GM15510 (cell line): ENCODE data around the gene ADAM10.

Experiments
- POLR2A ChIP-seq: IDR thresholded peaks from 3 replicates; pipeline ENCODE4 v1.6.1; 2011; ENCODE audit warnings: borderline replicate concordance; ENCODE audit not compliant: insufficient read length; ENCODE audit errors: extremely low read depth

ADAM10 gene

DNA sequence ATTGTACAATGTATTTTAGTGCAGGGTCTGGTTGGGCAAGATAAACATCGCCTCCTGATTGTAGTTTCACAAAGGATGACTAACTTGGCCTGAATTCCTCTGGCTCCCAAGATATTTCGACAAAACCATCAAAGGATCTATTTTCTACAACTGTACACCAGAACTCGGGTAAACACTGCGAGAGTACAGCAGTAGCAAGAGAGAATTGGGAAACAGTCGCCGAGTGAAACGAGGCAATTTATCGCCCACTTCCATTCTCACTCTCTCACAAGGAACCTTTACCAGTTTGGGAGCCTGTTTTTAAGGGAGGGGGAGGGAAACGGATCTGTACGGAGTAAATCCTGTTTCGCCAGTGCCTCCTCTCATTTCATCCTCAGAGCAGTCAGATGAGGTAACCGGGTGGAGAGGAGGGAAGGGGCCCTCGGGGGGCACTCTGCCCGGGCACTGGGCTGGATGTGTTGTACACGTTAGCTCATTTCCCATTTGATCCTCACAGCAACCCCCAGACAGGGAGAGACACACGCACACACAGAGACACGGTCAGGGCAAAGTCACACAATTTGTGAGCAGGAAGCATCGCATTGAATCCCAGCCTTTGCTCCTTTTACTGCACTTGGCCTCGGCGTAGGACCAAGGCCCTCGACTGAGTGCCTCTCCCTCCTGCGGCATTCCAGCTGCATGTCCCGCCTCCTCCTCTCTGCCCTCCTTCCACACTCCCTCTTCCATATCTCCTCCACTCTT is 197.6 kb downstream of the ADAM10 start:
- no peak for TF ChIP-seq POLR2A

DNA sequence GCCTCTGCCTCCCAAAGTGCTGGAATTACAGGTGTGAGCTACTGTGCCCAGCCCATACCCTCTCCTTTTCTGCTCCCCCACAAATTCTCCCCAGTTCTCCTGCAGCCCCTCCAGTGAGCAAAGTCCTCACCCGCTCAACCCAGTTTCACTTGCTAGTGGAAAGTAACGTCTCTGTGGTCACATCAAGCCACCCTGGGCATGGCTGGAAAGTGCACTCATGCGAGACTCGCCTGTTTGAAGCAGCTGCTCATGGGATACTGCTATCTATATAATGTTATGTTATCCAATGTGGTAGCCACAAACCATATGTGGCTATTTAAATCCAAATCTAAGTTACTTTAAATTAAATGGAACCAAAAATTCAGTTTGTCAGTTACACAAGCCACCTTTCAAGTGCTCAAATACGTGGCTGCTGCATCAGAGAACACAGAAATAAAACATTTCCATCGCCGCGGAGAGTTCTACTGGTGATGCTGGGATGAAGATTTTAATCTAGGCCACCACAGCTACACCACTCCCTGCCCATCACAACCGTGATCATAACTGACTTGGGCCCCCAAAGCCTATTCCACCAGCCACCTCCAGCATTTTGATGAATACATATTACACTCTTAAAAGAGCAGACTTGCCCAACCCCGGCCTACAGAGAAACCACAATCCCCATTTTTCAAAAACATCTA is 198.3 kb downstream of the ADAM10 start:
- TF ChIP-seq POLR2A = no peak

DNA sequence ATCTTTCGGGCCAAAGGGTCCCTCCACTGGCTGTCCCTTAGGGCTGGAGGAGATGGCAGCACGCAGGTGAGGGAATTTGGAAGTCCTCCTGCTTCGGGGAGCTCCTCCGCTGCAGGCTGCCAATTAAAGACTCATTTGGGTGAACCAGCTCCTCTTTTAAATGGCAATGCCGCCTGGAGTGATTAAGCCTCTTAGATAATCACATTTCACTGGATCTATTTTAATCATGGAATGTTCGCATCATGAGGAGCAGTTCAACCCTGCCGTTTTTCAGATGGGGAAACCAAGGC is 199.8 kb downstream of the ADAM10 start:
- TF ChIP-seq POLR2A = no peak

DNA sequence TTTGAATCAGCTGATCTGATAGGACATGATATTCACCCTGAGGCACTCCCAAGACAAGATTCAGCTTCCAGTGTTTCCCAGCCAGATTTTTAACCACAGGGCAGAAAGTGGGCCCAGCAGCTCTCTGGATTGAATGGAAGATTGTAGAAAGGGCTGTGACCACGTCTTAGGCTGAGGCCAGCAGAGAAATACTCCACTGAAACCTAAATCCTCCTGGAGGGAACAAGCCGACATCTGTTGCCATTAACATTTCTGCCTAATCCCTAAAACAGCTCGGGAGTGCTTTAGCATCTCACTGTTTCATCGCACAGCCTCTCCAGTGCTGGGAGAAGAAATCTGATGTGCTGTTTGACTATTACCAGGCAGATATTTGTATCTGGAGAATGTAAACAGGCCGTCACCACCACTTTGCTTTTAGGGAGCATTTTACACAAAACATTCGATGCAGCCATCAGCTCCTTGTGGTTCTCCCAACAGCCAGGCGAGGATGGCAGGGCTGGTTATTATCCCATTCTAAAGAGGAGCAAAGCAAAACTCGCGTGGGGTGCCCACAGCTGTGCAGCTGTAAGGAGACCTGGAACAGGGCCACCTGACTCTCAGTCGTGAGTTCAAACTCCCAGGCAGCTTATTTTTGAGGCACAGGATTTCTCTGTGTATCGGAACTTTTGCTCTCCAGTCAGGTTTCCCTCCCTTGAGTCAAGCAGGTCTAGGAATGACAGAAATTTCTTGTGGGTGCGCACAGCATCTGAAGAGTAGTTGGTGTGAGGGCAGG is 200.3 kb downstream of the ADAM10 start:
- TF ChIP-seq POLR2A = no peak

DNA sequence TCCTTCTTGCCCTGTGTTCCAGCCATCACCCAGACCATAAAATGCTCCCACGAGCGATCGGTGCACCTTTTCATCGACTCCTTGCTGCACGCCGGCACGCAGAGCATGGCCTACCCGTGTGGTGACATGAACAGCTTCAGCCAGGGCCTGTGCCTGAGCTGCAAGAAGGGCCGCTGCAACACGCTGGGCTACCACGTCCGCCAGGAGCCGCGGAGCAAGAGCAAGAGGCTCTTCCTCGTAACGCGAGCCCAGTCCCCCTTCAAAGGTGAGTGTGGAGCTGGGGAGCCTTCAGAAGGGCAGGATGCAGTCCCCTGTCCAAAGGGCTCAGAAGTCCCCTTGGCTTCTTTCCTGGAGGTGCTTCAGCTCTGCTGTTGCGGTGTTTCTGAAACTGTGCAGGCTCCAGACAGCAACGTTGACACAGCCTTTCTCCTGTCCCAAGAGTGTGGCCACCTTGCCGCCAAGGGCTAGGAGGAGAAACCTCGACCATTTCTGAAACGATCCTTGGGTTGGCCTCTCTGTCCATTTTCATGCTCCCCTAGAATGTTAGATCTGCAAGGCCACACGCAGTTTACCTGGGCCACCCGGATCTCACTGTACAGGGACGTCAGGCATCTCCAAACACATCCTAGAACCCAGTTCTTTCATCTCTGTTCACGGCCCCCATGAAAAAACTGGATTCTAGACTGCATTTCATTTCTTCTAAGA is 201.0 kb downstream of the ADAM10 start:
- no peak for TF ChIP-seq POLR2A

DNA sequence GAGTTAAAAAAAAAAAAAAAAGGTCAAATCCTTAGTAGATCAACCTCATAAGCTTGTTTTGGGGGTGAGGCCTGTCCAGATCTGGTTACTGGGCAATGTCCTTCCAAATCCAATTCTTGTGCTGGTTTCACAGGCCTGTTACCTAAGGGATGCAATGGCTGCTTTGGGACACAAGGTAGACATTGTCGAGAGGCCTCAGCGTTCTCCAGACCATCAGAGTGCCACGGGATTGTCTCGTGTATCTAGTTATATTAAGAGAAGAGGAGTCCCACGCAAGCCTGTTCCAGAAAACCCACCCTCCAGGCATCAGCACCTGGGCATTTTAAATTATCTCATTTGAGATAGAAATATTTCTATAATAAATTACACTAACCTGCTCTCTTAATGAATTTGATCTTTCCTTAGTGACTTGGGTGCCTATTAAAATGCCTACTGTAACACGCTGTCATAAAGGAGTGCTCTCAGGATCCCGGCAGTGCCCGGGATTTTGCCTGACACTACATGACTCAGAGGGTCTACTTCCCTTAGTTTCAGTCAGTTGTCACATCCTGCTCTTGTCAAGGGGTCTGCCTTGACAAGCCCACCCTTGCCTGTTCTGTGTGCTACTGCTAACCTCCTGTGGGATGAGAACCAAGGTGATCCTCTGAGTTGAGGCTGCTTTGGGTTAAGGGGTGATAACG is 201.7 kb downstream of the ADAM10 start:
- TF ChIP-seq POLR2A = no peak

DNA sequence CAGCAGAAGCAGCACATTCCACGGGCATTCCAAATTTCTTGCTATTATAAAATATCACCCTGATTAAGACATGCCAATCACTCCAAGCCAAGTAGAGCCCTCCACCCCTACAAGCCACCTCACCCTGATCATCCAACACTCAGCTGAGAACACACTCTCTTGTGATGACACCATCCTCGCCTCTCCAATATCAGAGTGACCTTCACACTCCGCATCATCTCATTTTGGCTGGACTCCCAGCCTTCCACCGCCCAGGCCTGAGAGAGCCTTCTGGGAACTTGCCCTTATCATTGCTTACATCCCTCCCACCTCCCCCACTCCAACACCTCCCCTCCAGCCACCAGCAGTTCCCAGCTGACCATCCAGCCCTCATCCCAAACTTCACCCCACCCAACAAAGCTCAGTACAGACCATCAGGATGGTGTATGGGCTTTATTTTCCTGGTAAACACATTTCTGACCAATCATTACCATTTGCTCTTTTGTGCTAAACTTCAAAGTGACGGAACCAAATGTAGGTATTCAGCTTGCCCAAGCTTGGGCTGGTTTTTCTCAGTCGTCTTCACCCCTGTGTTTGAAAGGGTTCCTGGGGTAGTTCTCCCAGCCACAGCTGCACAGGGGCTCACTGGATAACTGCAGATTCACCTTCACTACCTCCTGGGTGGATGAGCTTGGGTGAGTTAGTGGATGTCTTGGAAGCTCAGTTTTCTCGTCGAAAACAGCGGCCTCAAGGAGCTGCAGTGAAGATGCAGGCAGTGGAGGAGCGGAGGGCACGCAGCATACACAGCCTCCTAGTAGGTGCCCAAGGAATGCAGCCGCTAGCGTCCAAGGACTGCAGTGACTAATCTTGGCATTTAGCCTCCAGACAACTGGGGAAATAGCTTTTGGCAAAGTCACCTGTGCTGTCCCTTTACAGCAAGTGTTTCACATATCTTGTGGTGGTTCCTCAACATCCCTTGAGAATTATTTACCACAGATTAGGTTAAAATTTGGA is 202.6 kb downstream of the ADAM10 start:
- no peak for TF ChIP-seq POLR2A

DNA sequence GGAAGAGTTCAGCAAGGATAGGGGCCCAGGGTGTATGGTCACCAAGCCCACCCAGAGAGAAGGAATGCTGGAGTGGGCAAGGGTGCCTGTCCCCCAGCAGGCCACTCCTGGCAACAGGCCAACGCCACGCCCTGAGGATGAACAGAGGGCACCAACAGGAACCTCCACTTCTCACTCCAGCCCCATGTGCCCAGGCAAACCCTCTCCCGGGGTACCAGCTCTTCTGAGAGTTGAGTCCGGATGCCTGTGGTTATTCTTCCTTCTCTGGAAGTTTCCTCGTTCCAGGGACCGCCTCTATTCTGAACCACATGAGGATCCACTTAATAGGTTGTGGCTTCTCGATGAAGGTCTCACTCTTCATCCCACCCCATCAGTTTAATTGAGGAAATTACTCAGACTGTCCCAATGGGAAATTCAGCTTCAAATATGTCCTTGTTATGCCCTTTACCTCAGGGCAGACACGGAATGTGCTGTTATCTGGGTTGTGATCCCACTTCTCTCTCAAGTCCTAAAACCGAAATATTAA is 203.4 kb downstream of the ADAM10 start:
- no peak for TF ChIP-seq POLR2A

DNA sequence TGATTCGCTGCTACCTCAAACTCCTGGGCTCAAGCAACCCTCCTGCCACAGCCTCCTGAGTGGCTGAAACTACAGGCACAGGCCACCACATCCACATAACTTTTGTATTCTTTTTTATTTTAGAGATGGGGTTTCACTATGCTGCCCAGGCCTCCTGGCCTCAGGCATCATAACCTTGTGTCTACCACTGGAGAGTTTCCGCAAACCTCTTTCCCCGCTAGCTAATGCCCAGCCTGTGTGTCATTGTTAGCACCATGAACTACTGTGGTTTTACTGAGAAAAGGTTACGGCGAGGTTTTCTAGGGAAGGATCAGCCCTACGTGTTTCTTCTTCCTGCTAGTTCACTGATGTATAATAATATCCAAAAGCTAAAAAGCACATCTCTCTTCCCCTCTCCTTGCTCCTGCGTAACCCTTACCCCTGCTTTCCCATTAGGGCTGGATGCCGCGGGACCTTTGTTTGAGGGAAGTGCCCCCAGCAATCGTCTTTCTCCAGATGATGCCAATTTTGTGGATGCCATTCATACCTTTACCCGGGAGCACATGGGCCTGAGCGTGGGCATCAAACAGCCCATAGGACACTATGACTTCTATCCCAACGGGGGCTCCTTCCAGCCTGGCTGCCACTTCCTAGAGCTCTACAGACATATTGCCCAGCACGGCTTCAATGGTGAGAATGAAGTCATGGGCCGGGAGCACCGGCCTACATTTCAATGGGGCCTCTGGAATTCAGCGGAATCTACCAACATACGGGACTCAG is 204.0 kb downstream of the ADAM10 start:
- TF ChIP-seq POLR2A = no peak

DNA sequence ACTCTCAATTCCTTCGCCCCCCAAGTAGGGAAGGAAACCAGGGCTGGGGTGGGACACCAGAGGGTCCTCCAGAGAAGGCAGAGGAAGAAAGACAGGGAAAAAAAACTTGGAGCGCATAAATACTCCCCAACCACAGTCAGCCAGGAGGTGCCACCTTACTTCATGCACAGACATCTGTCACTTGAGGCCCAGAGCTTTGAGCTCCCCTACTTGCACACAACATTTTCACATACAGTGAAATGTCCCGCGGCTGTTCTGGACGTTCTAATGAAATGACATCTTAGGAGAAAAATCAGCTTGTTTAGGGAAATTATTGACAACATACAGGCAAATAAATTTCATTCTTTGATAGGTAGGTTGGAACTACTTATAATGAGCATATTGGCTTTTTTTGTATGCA is 204.8 kb downstream of the ADAM10 start:
- no peak for TF ChIP-seq POLR2A

DNA sequence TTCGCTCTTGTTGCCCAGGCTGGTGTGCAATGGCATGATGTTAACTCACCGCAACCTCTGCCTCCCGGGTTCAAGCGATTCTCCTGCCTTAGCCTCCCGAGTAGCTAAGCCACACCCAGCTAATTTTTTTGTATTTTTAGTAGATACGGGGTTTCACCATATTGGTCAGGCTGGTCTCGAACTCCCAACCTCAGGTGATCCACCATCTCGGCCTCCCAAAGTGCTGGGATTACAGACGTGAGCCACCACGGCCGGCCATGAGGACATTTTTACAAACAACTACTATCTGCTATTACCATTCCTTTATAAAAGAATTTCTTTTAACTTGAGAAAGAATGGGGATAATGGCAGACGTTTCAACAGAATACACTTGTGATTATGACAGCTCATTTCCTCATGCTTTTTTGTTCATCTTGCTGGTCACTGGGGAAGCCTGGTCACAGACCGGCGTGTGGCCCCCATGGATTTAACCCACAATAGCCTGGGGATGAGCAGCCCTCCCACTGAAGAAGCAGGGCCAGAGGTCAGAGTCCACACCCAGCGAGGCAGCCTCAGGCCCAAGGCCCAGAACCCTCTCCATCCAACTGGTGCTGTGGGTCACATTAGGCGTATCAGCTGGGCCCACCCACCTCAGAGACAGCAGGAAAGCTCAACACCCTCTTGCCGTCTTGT is 205.7 kb downstream of the ADAM10 start:
- no peak for TF ChIP-seq POLR2A
